EL (cell line): Measurements from ENCODE around the gene DHX30.
A peak's percentile ranks its signal among the peaks of the same experiment; 100 is the strongest.
"Not testable (repeated sequence)": the region's sequence is repeated elsewhere in the genome, so short reads cannot be mapped to it uniquely, and the experiment has no call there.

Source experiments
- DNase-seq: peaks from one replicate; pipeline ENCODE4 v3.0.0-alpha.2; 2016

Gene DHX30

GRCh38 chr3:47802734-47803479 lies at the start of gene DHX30:
DHX30 (plus strand) TSS chr3:47803138; CDS start chr3:47810684, 7,546 bp downstream.
- peak; percentile 85 for DNase-seq

DNA sequence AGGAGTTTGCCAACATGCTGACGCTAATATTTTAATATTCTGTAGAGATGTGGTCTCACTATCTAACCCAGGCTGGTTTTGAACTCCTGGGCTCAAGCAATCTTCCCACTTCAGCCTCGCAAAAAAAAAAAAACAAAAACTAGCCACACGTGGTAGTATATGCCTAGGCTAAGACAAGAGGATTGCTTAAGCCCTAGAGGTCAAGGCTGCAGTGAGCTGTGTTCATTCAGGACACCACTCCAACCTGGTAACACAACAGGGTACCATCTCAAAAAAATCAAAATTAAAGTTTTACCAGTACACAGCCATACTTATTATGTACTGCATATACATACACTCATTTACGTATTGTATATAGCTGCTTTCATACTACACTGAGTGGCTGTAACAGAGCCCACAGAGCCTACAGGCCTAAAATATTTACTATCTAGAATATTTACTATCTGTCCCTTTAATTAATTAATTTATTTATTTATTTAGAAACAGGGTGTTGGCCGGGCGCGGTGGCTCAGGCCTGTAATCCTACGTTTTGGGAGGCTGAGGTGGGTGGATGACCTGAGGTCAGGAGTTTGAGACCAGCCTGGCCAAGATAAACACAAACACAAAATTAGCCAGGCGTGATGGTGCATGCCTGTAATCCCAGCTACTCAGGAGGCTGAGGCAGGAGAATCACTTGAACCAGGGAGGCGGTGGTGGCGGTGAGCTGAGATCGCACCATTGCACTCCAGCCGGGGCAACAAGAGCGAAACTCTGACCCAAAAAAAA lies 44.5 kb upstream of the DHX30 start:
- DNase-seq = no peak

DNA sequence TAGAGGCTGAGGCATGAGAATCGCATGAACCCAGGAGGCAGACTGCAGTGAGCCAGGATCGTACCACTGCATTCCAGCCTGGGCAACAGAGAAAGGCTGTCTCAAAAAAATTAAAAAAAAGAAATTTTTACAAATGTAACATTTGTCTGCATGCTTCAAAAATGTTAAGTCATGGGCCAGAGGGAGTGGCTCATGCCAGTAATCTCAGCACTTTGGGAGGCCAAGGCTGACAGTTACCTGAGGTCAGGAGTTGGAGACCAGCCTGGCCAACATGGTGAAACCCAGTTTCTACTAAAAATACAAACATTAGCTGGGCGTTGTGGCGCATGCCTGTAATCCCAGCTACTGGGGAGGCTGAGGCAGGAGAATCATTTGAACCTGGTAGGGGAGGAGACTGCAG lies 42.7 kb upstream of the DHX30 start:
- not testable (repeated sequence) for DNase-seq

DNA sequence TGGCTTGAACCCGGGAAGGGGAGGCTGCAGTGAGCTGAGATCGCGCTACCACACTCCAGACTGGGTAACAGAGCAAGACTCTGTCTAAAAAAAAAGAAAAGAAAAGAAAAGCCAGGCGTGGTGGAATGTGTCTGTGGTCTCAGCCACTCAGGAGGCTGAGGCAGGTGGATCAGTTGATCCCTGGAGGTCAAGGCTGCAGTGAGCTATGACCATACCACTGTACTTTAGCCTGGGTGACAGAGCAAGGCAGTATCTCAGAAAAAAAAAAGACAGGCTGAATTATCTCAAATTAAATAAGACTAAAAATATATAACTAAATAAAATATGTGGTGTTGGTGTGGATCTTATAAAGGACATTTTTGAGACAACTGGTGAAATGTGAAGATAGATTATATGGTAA lies 41.9 kb upstream of the DHX30 start:
- no peak for DNase-seq

- DNase-seq = peak; percentile 12
Measured at GRCh38 chr3:47762233-47762632, 40.7 kb upstream of the DHX30 start.

GRCh38 chr3:47766186-47766585 lies 36.8 kb upstream of the DHX30 start:
- DNase-seq = no peak

DNA sequence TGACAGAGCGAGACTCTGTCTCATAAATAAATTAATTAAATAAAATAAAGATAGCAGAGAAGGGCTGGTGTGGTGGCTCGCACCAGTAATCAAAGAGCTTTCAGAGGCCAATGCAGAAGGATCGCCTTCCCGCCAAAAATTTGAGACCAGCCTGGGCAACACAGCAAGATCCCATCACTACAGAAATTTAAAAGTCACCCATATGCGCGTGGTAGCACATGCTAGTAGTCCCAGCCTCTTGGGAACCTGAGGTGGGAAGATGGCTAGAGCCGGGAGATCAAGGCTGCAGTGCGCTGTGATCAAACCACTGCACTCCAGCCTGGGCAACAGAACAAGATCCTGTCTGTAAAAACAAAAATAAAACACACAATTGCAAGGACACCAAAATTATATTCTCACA lies 30.9 kb upstream of the DHX30 start:
- DNase-seq = no peak

- DNase-seq = no peak
Measured at GRCh38 chr3:47772788-47773187, 30.1 kb upstream of the DHX30 start.

GRCh38 chr3:47778746-47779145 lies 24.2 kb upstream of the DHX30 start:
- no peak for DNase-seq

- DNase-seq = peak; percentile 42
Measured at GRCh38 chr3:47780741-47781684, 21.9 kb upstream of the DHX30 start.

DNA sequence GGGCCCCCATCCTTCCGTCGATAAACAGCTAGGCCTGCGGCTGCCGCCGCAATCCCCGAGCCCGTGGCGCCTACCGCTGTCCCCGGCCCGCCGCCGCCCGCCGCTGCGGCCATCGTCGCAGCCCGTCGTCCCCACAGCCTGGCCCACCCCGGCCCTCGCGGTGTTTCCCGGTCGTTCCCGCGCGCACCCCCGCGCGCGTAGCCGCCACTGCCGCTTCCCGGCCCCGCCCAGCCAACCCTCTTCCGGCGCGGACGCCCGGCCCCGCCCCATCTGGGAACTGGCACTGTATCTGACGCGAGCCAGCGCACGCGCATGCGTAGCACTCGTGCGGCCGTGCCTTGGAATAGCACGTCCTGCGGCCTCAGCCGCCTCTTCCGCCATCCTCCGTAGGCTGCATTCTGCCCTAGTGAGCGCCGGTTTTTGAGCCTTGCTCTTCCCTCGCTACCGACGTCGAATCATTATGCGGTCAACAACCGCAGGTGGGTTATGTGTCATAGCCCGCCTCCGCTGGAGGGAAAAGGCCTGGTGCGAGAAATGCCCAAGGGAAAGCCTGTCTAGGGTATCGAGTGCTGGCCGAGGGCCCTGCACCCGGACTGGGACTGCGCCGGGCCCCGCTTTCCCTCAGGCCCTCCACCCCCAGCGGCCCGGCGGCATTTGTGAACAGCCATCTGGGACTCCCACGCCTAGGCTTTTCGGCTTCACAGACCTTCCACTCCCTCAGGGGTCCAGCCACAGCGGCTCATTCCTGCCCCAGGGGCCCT lies 21.1 kb upstream of the DHX30 start, which contains the start of gene SMARCC1:
TSS of gene SMARCC1 (minus strand) at position 209 of the 761 bp plus-strand sequence. CDS start at position 113, 96 bp downstream.
- DNase-seq = peak; percentile 97

GRCh38 chr3:47782446-47783308 lies 20.3 kb upstream of the DHX30 start:
- DNase-seq = no peak

- no peak for DNase-seq
Measured at GRCh38 chr3:47783673-47784072, 19.3 kb upstream of the DHX30 start.

DNA sequence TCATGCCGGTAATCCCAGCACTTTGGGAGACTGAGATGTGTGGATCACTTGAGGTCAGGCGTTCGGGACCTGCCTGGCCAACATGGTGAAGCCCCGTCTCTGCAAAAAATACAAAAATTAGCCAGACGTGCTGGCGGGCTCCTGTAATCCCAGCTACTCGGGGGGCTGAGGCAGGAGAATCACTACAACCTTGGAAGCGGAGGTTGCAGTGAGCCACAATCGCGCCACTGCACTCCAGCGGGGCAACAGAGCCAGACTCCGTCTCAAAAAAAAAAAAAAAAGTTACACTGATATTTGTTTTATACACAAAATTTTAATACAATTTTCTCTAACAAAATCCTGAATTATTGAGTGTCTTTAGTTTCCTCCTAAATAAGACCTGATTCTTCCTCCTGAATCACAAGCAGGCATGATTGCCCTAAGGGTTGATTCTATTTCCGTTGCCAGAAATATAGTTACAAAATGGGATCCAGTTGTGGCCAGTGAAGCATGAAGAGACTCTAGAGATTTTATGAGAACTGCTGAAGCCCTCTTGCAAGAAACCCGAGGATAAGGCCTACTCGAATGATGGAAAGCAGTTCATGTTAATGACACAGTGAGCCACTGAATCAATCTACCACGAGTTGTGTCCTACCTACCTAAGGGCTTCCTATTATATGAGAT lies 11.6 kb upstream of the DHX30 start:
- peak; percentile 20 for DNase-seq

GRCh38 chr3:47792699-47793098 lies 10.2 kb upstream of the DHX30 start:
- no peak for DNase-seq

GRCh38 chr3:47794544-47794943 lies 8.4 kb upstream of the DHX30 start:
- no peak for DNase-seq

GRCh38 chr3:47799733-47800132 lies 3.2 kb upstream of the DHX30 start:
- DNase-seq = peak; percentile 10

GRCh38 chr3:47803480-47804025 lies 615 bp downstream of the DHX30 start:
- DNase-seq = no peak

- no peak for DNase-seq
Measured at GRCh38 chr3:47804577-47804976, 1.6 kb downstream of the DHX30 start.

DNA sequence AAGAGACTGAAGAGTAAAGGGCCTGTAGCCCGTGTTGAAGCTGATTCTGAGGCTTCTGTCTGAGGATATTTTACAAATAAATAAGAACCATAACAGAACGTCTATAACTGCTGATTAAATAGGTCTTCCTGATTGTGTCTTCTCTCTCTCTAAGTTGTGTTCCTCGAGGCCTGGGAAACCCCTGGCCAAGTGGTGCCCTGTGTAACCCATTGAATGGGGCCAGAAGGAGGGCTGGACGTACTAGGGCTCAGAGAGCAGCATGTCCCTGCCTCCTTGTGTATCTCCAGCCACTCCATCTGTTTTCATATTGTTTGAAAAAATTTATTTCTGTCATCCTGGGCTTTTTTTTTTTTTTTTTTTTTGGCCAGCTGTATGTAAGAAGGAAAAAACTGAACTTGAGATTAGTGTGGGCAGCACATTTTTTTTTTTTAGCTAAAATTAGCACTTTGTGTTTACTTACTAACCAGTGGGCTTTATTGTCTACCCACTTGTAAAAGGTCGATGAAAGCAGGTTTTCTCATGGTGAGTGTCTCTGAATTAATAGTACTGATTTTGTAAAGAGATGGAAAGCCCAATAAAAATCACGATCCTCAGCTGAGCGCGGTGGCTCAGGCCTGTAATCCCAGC lies 10.7 kb downstream of the DHX30 start:
- no peak for DNase-seq
